Loucy (cell line): ENCODE results near the gene TAX1BP1.

Experiments used
- H2AFZ ChIP-seq: fragments of 200-600 bp; sonication (generic); 2 replicates; pipeline ENCODE4 v1.6.0; 2016; ENCODE audit warnings: antibody characterized with exemption, mild to moderate bottlenecking, low read length, moderate library complexity
- H3F3A ChIP-seq: fragments of 200-600 bp; 2 replicates; pipeline ENCODE4 v1.6.0; 2016; ENCODE audit warnings: antibody characterized with exemption, low read depth, mild to moderate bottlenecking
- H3K27me3 ChIP-seq: fragments of 200-600 bp; sonication (generic); 2 replicates; pipeline ENCODE4 v1.6.1; 2014; ENCODE audit warnings: low read length, mild to moderate bottlenecking; ENCODE audit not compliant: insufficient read depth, poor library complexity, severe bottlenecking
- H3K36me3 ChIP-seq: fragments of 200-600 bp; sonication (generic); 2 replicates; pipeline ENCODE4 v1.6.1; 2016; ENCODE audit warnings: low read length; ENCODE audit not compliant: insufficient read depth
- H3K4me1 ChIP-seq: fragments of 200-600 bp; sonication (generic); 2 replicates; pipeline ENCODE4 v1.5.1; 2014; ENCODE audit warnings: low read length, mild to moderate bottlenecking; ENCODE audit not compliant: insufficient read depth, poor library complexity, severe bottlenecking
- H3K4me2 ChIP-seq: fragments of 200-600 bp; sonication (generic); 2 replicates; pipeline ENCODE4 v1.6.0; 2014; ENCODE audit warnings: antibody characterized with exemption, low read length, low read depth, mild to moderate bottlenecking; ENCODE audit not compliant: poor library complexity, severe bottlenecking
- H3K4me3 ChIP-seq: fragments of 200-600 bp; sonication (generic); 2 replicates; pipeline ENCODE4 v1.5.1; 2014; ENCODE audit warnings: low read length, mild to moderate bottlenecking, mixed read lengths; ENCODE audit not compliant: poor library complexity, severe bottlenecking
- H3K79me2 ChIP-seq: fragments of 200-600 bp; sonication (generic); 2 replicates; pipeline ENCODE4 v1.6.1; 2014; ENCODE audit warnings: low read length; ENCODE audit not compliant: insufficient read depth
- H3K9ac ChIP-seq: fragments of 200-600 bp; sonication (generic); 2 replicates; pipeline ENCODE4 v1.6.0; 2014; ENCODE audit warnings: mild to moderate bottlenecking, low read depth, low read length, moderate library complexity; ENCODE audit not compliant: poor library complexity, severe bottlenecking
- H3K9me2 ChIP-seq: fragments of 200-600 bp; sonication (generic); replicated peaks from 2 replicates; pipeline ENCODE4 v1.6.1; 2016; ENCODE audit warnings: low read depth, low read length, mixed read lengths
- H3K9me3 ChIP-seq: fragments of 200-600 bp; sonication (generic); 2 replicates; pipeline ENCODE4 v1.6.1; 2014; ENCODE audit warnings: mild to moderate bottlenecking, antibody characterized with exemption, low read length, low read depth; ENCODE audit not compliant: insufficient read depth
- H4K20me1 ChIP-seq: fragments of 200-600 bp; sonication (generic); 2 replicates; pipeline ENCODE4 v1.6.0; 2014; ENCODE audit warnings: antibody characterized with exemption, low read length, mild to moderate bottlenecking; ENCODE audit not compliant: insufficient read depth, poor library complexity, severe bottlenecking
- CTCF ChIP-seq: fragments of 200-600 bp; sonication (generic); conservative IDR thresholded peaks from 2 replicates; pipeline ENCODE4 v1.5.1; 2014; ENCODE audit warnings: mild to moderate bottlenecking, antibody characterized with exemption, low read length
- EZH2phosphoT487 ChIP-seq: fragments of 200-600 bp; IDR thresholded peaks from 2 replicates; pipeline ENCODE4 v1.6.1; 2018; ENCODE audit warnings: antibody characterized with exemption, mild to moderate bottlenecking, moderate library complexity, borderline replicate concordance

The TAX1BP1 gene

DNA sequence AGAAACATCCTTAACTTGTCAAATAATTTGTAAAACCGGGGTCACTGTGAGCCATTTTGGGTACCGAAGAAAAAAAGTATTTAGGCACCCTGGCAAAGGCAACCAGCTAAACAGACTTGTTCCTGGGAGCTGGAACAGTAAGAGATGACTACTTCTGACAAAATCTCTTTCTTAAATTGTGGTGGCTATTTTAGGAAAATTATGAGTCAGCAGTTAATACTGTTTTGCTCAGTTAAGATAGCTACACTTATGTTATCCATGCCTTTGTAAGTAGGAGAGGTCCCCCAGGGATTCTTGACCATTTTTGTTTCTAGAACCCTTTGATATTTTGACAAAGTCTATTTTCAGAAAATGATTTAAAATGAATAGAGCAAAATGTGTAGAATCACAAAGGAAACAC, 68.7 kb downstream of the TAX1BP1 start:
- H3K4me3 ChIP-seq: no peak overlapping the region
- no peak overlapping the region for H2AFZ ChIP-seq
- H3K4me2 ChIP-seq: no peak overlapping the region
- no peaks in the 10 kb centered on the region for H3K79me2 ChIP-seq
- H3K27me3 ChIP-seq: no peaks in the 10 kb centered on the region
- H3K9ac ChIP-seq: no peak overlapping the region
- H3K9me2 ChIP-seq: no peaks in the 10 kb centered on the region
- H3K36me3 ChIP-seq: peaks cover 29% of the 10 kb centered on the region; the same call in 1 of the 2 replicates
- H3K9me3 ChIP-seq: no peaks in the 10 kb centered on the region
- H3K4me1 ChIP-seq: no peaks in the 10 kb centered on the region
- H4K20me1 ChIP-seq: no peaks in the 10 kb centered on the region
- H3F3A ChIP-seq: no peaks in the 10 kb centered on the region; the same call in 1 of the 2 replicates
- TF ChIP-seq CTCF (no peak), EZH2phosphoT487 (no peak)

GRCh38 chr7:27810186-27810585, 70.2 kb downstream of the TAX1BP1 start:
- Histone ChIP-seq H2AFZ (no peak overlapping the region), H3K9me3 (no peaks in the 10 kb centered on the region), H3F3A (no peaks in the 10 kb centered on the region; the same call in 1 of the 2 replicates), H3K36me3 (peaks cover 43% of the 10 kb centered on the region; the same call in 1 of the 2 replicates), H3K27me3 (no peaks in the 10 kb centered on the region), H3K4me3 (no peak overlapping the region), H3K79me2 (no peaks in the 10 kb centered on the region), H3K4me1 (no peaks in the 10 kb centered on the region), H4K20me1 (no peaks in the 10 kb centered on the region), H3K9ac (no peak overlapping the region), H3K4me2 (no peak overlapping the region), H3K9me2 (no peaks in the 10 kb centered on the region)
- TF ChIP-seq CTCF (no peak), EZH2phosphoT487 (no peak)

- H4K20me1 ChIP-seq: no peaks in the 10 kb centered on the region
- H3K9me3 ChIP-seq: no peaks in the 10 kb centered on the region
- H3K79me2 ChIP-seq: no peaks in the 10 kb centered on the region
- no peak for TF ChIP-seq CTCF
- TF ChIP-seq EZH2phosphoT487: no peak
- no peaks in the 10 kb centered on the region for H3K27me3 ChIP-seq
- no peak overlapping the region for H3K4me2 ChIP-seq
- H3K4me3 ChIP-seq: no peak overlapping the region
- peaks cover 61% of the 10 kb centered on the region; the same call in 1 of the 2 replicates for H3K36me3 ChIP-seq
- no peaks in the 10 kb centered on the region; the same call in 1 of the 2 replicates for H3F3A ChIP-seq
- no peak overlapping the region for H2AFZ ChIP-seq
- no peaks in the 10 kb centered on the region for H3K9me2 ChIP-seq
- no peak overlapping the region for H3K9ac ChIP-seq
- no peaks in the 10 kb centered on the region for H3K4me1 ChIP-seq
Observed at GRCh38 chr7:27812706-27813105, 72.7 kb downstream of the TAX1BP1 start.
